ENCODE results near the gene CGA. TPM values are rescaled to one million over a fixed set of nuclear protein-coding genes. Genes with fewer than 3 reads are reported as not detected.

Gene CGA
- total RNA-seq, 1 donor from 2014 or later = not detected

- intact Hi-C loops (cut with DNase I) = no loop called here
- no peak for TF ChIP-seq CTCF (IDR thresholded peaks at IDR 0.05)
Measured at GRCh38 chr6:87075168-87075567, 19.7 kb downstream of the CGA start.

GRCh38 chr6:87074101-87074621 is 20.7 kb downstream of the CGA start:
- no peak for TF ChIP-seq CTCF (IDR thresholded peaks at IDR 0.05)
- no peak overlapping the region for H3K27ac ChIP-seq

More at GRCh38 chr6:87075168-87075567, 19.7 kb downstream of the CGA start:
- Histone ChIP-seq H3K36me3 (no peaks in the 10 kb centered on the region), H3K27ac (no peak overlapping the region), H3K4me3 (no peak overlapping the region), H3K9me3 (no peaks in the 10 kb centered on the region), H3K4me1 (no peaks in the 10 kb centered on the region), H3K27me3 (ENCODE audit: low read depth) (no peaks in the 10 kb centered on the region)
- ATAC-seq (no peak), DNase-seq (no peak)

GRCh38 chr6:87071683-87072082 is 23.2 kb downstream of the CGA start:
- intact Hi-C loops (cut with DNase I) = no loop called here
- no peak for TF ChIP-seq CTCF (IDR thresholded peaks at IDR 0.05)

More at GRCh38 chr6:87074101-87074621, 20.7 kb downstream of the CGA start:
- H3K9me3 ChIP-seq = no peaks in the 10 kb centered on the region
- DNase-seq (no peak), ATAC-seq (no peak)
- H3K27me3 ChIP-seq (ENCODE audit: low read depth) = no peaks in the 10 kb centered on the region
- no peaks in the 10 kb centered on the region for H3K36me3 ChIP-seq
- intact Hi-C loops (cut with DNase I) = no loop called here
- no peaks in the 10 kb centered on the region for H3K4me1 ChIP-seq
- no peak overlapping the region for H3K4me3 ChIP-seq

GRCh38 chr6:87070741-87071140 is 24.2 kb downstream of the CGA start:
- ATAC-seq (no peak), DNase-seq (no peak)
- H3K27ac ChIP-seq = no peak overlapping the region
- no peak for TF ChIP-seq CTCF (IDR thresholded peaks at IDR 0.05)
- H3K36me3 ChIP-seq = no peaks in the 10 kb centered on the region
- no peak overlapping the region for H3K4me3 ChIP-seq
- H3K27me3 ChIP-seq (ENCODE audit: low read depth) = no peaks in the 10 kb centered on the region
- H3K9me3 ChIP-seq = no peaks in the 10 kb centered on the region
- intact Hi-C loops (cut with DNase I) = no loop called here
- H3K4me1 ChIP-seq = no peaks in the 10 kb centered on the region

More at GRCh38 chr6:87071683-87072082, 23.2 kb downstream of the CGA start:
- DNase-seq (no peak), ATAC-seq (no peak)
- Histone ChIP-seq H3K9me3 (no peaks in the 10 kb centered on the region), H3K4me3 (no peak overlapping the region), H3K27me3 (ENCODE audit: low read depth) (no peaks in the 10 kb centered on the region), H3K36me3 (no peaks in the 10 kb centered on the region), H3K27ac (no peak overlapping the region), H3K4me1 (no peaks in the 10 kb centered on the region)

GRCh38 chr6:87068795-87069194 is 26.1 kb downstream of the CGA start:
- intact Hi-C loops (cut with DNase I) = no loop called here
- TF ChIP-seq CTCF (IDR thresholded peaks at IDR 0.05) = no peak
- Histone ChIP-seq H3K36me3 (no peaks in the 10 kb centered on the region), H3K4me1 (no peaks in the 10 kb centered on the region), H3K9me3 (no peaks in the 10 kb centered on the region), H3K4me3 (no peak overlapping the region), H3K27ac (no peak overlapping the region), H3K27me3 (ENCODE audit: low read depth) (no peaks in the 10 kb centered on the region)
- DNase-seq = no peak
- ATAC-seq = no peak
